ENCODE results near the gene LYPD8.

The LYPD8 gene

GRCh38 chr1:248751142-248751541 is 4.4 kb downstream of the LYPD8 start:
- no peak for DNase-seq (ENCODE audit: extremely low read depth, low read depth)

GRCh38 chr1:248750496-248750895 is 5.1 kb downstream of the LYPD8 start:
- TF ChIP-seq, protein P1, sequence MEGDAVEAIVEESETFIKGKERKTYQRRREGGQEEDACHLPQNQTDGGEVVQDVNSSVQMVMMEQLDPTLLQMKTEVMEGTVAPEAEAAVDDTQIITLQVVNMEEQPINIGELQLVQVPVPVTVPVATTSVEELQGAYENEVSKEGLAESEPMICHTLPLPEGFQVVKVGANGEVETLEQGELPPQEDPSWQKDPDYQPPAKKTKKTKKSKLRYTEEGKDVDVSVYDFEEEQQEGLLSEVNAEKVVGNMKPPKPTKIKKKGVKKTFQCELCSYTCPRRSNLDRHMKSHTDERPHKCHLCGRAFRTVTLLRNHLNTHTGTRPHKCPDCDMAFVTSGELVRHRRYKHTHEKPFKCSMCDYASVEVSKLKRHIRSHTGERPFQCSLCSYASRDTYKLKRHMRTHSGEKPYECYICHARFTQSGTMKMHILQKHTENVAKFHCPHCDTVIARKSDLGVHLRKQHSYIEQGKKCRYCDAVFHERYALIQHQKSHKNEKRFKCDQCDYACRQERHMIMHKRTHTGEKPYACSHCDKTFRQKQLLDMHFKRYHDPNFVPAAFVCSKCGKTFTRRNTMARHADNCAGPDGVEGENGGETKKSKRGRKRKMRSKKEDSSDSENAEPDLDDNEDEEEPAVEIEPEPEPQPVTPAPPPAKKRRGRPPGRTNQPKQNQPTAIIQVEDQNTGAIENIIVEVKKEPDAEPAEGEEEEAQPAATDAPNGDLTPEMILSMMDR (IDR thresholded peaks at IDR 0.05; ENCODE audit: low read depth, low read length) = no peak
- no peak for DNase-seq (ENCODE audit: extremely low read depth, low read depth)

More at GRCh38 chr1:248751142-248751541, 4.4 kb downstream of the LYPD8 start:
- TF ChIP-seq, protein P1 (IDR thresholded peaks at IDR 0.05; ENCODE audit: low read depth, low read length) = no peak

GRCh38 chr1:248748211-248748610 is 7.3 kb downstream of the LYPD8 start:
- TF ChIP-seq, protein P1 (IDR thresholded peaks at IDR 0.05; ENCODE audit: low read depth, low read length) = no peak
- DNase-seq (ENCODE audit: extremely low read depth, low read depth) = no peak

DNA sequence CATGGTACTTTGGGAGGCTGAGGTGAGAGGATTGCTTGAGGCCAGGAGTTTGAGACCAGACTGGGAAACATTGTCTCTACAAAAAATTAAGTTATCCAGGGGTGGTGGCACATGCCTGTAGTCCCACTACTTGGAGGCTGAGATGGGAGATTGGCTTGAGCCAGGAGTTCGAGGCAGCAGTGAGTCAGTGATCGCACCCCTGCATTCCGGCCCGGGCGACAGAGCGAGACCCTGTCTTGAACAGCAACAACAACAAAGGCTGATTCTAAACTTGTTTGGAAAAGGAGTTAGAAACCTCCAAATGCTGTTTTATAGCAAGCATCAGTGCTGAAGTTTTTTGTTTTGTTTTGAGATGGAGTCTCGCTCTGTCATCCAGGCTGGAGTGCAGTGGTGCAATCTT is 14.7 kb downstream of the LYPD8 start:
- TF ChIP-seq, protein P1 (IDR thresholded peaks at IDR 0.05; ENCODE audit: low read depth, low read length) = no peak
- no peak for DNase-seq (ENCODE audit: extremely low read depth, low read depth)

DNA sequence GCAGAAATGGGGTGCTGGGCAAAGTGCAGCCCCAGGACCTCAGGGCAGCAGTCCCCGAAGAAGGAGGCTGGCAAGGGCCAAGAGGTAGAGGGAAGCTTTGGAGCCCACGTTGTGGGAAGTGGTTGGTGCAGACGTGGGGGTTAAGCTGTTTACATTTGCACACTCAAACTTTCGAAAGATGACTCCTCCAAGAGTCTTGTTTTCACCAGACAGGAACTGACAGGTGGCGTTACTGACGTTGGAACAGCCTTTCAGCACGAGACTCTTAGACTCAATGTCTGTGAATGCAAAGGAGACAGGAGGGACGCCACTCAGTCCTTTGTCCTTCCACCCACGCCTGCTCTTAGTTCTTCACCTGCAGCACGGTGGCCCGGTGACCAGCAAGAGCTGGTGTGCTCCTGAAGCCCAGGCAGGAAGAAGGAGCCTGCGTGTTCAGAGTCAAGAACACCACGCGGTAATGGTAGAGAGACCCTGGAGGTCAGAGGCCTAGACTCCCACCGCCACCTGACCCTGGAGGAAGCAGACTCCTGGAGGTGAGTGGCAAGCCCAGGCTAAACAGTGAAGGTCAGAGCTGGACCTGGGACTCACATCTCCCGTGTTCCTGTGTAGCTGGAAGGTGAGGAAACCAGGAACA is 15.9 kb downstream of the LYPD8 start:
- DNase-seq (ENCODE audit: extremely low read depth, low read depth) = no peak
- TF ChIP-seq, protein P1 (IDR thresholded peaks at IDR 0.05; ENCODE audit: low read depth, low read length) = no peak

GRCh38 chr1:248737457-248737856 is 18.1 kb downstream of the LYPD8 start:
- TF ChIP-seq, protein P1 (IDR thresholded peaks at IDR 0.05; ENCODE audit: low read depth, low read length) = no peak
- no peak for DNase-seq (ENCODE audit: extremely low read depth, low read depth)

DNA sequence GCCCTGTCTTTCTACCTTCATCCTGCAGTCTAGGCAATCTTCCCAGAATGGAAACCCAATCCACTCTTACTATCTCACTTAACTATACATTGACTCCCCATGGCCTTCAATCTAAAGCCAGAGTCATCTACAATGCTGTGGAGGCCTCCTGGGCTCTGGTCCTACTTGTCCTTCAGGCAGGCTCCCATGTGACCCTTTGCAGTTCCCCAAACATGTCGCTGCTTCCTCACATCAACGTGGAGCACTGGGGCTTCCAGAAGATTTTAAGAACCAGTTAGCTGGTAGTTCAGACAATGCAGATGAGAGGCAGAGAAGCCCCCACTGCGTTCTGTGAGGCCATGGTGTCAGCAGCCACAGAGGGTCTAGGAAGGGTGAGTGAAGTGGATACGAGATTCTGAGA is 18.6 kb downstream of the LYPD8 start:
- no peak for DNase-seq (ENCODE audit: extremely low read depth, low read depth)
- TF ChIP-seq, protein P1 (IDR thresholded peaks at IDR 0.05; ENCODE audit: low read depth, low read length) = no peak
